GM12878 (cell line): ENCODE results near the gene SH2D7. TPM values are rescaled to one million over a fixed set of nuclear protein-coding genes. Genes with fewer than 3 reads are reported as not detected.

Source experiments
- ATAC-seq: fragments of 200-7000 bp; cut with Tn5 transposase; 3 replicates; pipeline ENCODE4 v1.9.1; 2020; ENCODE audit warnings: mild to moderate bottlenecking, moderate library complexity
- BruUV-seq: library from RNA; stranded (reverse); fragments of 400-500 nt; replicated peaks from 2 replicates; lab custom pipeline; 2021; lab: Mats Ljungman, UMichigan
- CTCF ChIA-PET: fragments of 300-600 bp; sonication (Branson Sonifier 250); formaldehyde crosslinking; extraction: SDS; loops from one replicate; lab custom pipeline; 2021; ENCODE audit warnings: inconsistent platforms; lab: Yijun Ruan, JAX
- POLR2A ChIA-PET: fragments of 350-600 bp; formaldehyde crosslinking; extraction: SDS; loops from one replicate; lab custom pipeline; 2021; ENCODE audit warnings: inconsistent platforms; lab: Charles Lee
- RAD21 ChIA-PET: fragments of 300-600 bp; sonication (Branson Sonifier 250); formaldehyde crosslinking; loops from one replicate; lab custom pipeline; 2023; ENCODE audit warnings: antibody characterized with exemption; ENCODE audit not compliant: unreplicated experiment; lab: Charles Lee
- SMC1A ChIA-PET: fragments of 300-600 bp; sonication (Branson Sonifier 250); formaldehyde crosslinking; loops from one replicate; lab custom pipeline; 2023; ENCODE audit not compliant: unreplicated experiment, uncharacterized antibody; lab: Charles Lee
- DNase-seq: peaks from one replicate; pipeline ENCODE4 v3.0.0-alpha.2; 2011; ENCODE audit warnings: low read depth, low spot score
- FAIRE-seq: peaks from 3 replicates; lab custom pipeline; 2011; peaks lifted over from hg19 to GRCh38; lab: Jason Lieb, UNC
- H2AFZ ChIP-seq: 2 replicates; pipeline ENCODE4 v1.6.0; 2011; ENCODE audit warnings: low read depth, low read length, control low read depth; ENCODE audit not compliant: control insufficient read depth
- H3K27ac ChIP-seq: 2 replicates; pipeline ENCODE4 v1.5.1; 2011; ENCODE audit warnings: control low read depth; ENCODE audit not compliant: control insufficient read depth, insufficient read depth
- H3K27me3 ChIP-seq, 2 experiments: replicated peaks in 1 of 2; 2 replicates each; pipeline versions ENCODE4 v1.6.0 to v1.6.1; 2011; ENCODE audit warnings: low read length in 1 of 2; ENCODE audit not compliant: control insufficient read depth in 2 of 2, insufficient read depth in 2 of 2
- H3K36me3 ChIP-seq, 2 experiments: 2 replicates each; pipeline ENCODE4 v1.5.1; 2011; ENCODE audit warnings: low read length in 1 of 2; ENCODE audit not compliant: control insufficient read depth in 2 of 2, insufficient read depth in 2 of 2
- H3K4me1 ChIP-seq: 2 replicates; pipeline ENCODE4 v1.6.1; 2011; ENCODE audit warnings: mild to moderate bottlenecking, low read length, moderate library complexity, mixed read lengths; ENCODE audit not compliant: control insufficient read depth, insufficient read depth
- H3K4me2 ChIP-seq: 2 replicates; pipeline ENCODE4 v1.6.0; 2011; ENCODE audit warnings: control low read depth; ENCODE audit not compliant: control insufficient read depth, insufficient read depth
- H3K4me3 ChIP-seq: fragments of 200-600 bp; sonication (generic); 2 replicates; pipeline ENCODE4 v1.5.1; 2016
- H3K79me2 ChIP-seq: 2 replicates; pipeline ENCODE4 v1.6.0; 2011; ENCODE audit warnings: low read length; ENCODE audit not compliant: control insufficient read depth, insufficient read depth
- H3K9ac ChIP-seq: 2 replicates; pipeline ENCODE4 v1.8.0; 2011; ENCODE audit warnings: low read length, control low read depth, mixed read lengths; ENCODE audit not compliant: control insufficient read depth, insufficient read depth
- H3K9me3 ChIP-seq: replicated peaks from 3 replicates; pipeline ENCODE4 v1.5.1; 2011; ENCODE audit warnings: mild to moderate bottlenecking, low read length; ENCODE audit not compliant: control insufficient read depth, insufficient read depth
- H4K20me1 ChIP-seq: 2 replicates; pipeline ENCODE4 v1.6.0; 2011; ENCODE audit not compliant: control insufficient read depth, insufficient read depth
- BMI1 ChIP-seq: fragments of 450-650 bp; IDR thresholded peaks from 2 replicates; pipeline ENCODE4 v1.6.1; 2016; ENCODE audit warnings: mild to moderate bottlenecking, moderate library complexity, borderline replicate concordance
- EP300 ChIP-seq, 2 experiments: fragments of 150-350 bp in 1 of 2; IDR thresholded peaks; 2 replicates each; pipeline ENCODE4 v1.6.1; 2011 to 2012; ENCODE audit warnings: low read depth in 2 of 2, low read length in 2 of 2, borderline replicate concordance in 1 of 2, improper control_type of control experiment in 1 of 2, inconsistent platforms in 1 of 2; ENCODE audit not compliant: control insufficient read depth in 1 of 2
- HDGF ChIP-seq: fragments of 450-650 bp; IDR thresholded peaks from 2 replicates; pipeline ENCODE4 v1.6.1; 2016; ENCODE audit warnings: antibody characterized with exemption
- IKZF2 ChIP-seq, 2 experiments: fragments of 450-650 bp; IDR thresholded peaks; 2 replicates each; pipeline ENCODE4 v1.6.1; 2017; ENCODE audit warnings: mild to moderate bottlenecking in 2 of 2, moderate library complexity in 2 of 2
- KDM1A ChIP-seq: fragments of 200-600 bp; sonication (generic); IDR thresholded peaks from 2 replicates; pipeline ENCODE4 v1.6.1; 2016; ENCODE audit warnings: borderline replicate concordance
- MAX ChIP-seq: IDR thresholded peaks from 2 replicates; pipeline ENCODE4 v1.6.1; 2012; ENCODE audit warnings: low read depth, low read length, improper control_type of control experiment
- NKRF ChIP-seq: fragments of 450-650 bp; conservative IDR thresholded peaks from 2 replicates; pipeline ENCODE4 v1.6.1; 2017; ENCODE audit warnings: mild to moderate bottlenecking, moderate library complexity
- NR2C1 ChIP-seq: fragments of 450-650 bp; IDR thresholded peaks from 2 replicates; pipeline ENCODE4 v1.6.1; 2017; ENCODE audit warnings: antibody characterized with exemption, mild to moderate bottlenecking, moderate library complexity
- RB1 ChIP-seq: fragments of 450-650 bp; formaldehyde crosslinking; IDR thresholded peaks from 2 replicates; pipeline ENCODE4 v1.6.1; 2017; ENCODE audit warnings: mild to moderate bottlenecking, borderline replicate concordance
- RFX5 ChIP-seq: IDR thresholded peaks from 2 replicates; pipeline ENCODE4 v1.6.1; 2011; ENCODE audit warnings: low read depth, low read length, improper control_type of control experiment
- ZSCAN29 ChIP-seq: fragments of 450-650 bp; IDR thresholded peaks from 2 replicates; pipeline ENCODE4 v1.6.1; 2017; ENCODE audit warnings: mild to moderate bottlenecking, moderate library complexity
- WGBS: methylation state at CpG from one replicate; pipeline ENCODE4 v1.1.6; 2016; ENCODE audit warnings: low lambda C conversion rate; ENCODE audit not compliant: insufficient replicate concordance, insufficient coverage; ENCODE audit errors: missing lambda C conversion rate; 5-methylcytosine and 5-hydroxymethylcytosine counted together
- in situ Hi-C: fragments of 300-500 bp; cut with MboI; formaldehyde crosslinking; loops from 9 replicates; pipeline ENCODE4 v1.14.3; 2018; ENCODE audit warnings: mixed read lengths
- intact Hi-C: fragments of 100-400 bp; cut with micrococcal nuclease; formaldehyde crosslinking; loops from one replicate; pipeline ENCODE4 v1.14.2; 2022; ENCODE audit not compliant: unreplicated experiment
- polyA plus RNA-seq, 11 experiments: library from polyadenylated mRNA; depleted of rRNA in 4 of 11; unstranded in 6 of 11; stranded (reverse) in 5 of 11; fragments of >200 nt; fragmentation: Nextera tagmentation in 4 of 11; fragmentation: Illumina TruSeq in 1 of 11; extraction: Ambion mirVana in 4 of 11; extraction: Trizol in 1 of 11; gene quantifications; 1 replicate in 1 of 11; 2 replicates in 10 of 11; pipeline versions ENCODE4 v1.2.1 to v1.2.3, GENCODE V29; 2011 to 2016; ENCODE audit warnings: inconsistent platforms in 2 of 11, missing spikeins in 2 of 11, low read depth in 1 of 11
- total RNA-seq, 4 experiments: library from RNA; depleted of rRNA in 3 of 4; stranded (reverse); fragments of >200 nt in 3 of 4; fragmentation: Illumina TruSeq in 1 of 4; extraction: Trizol in 1 of 4; gene quantifications; 2 replicates each; pipeline versions ENCODE4 v1.2.1 to v1.2.3, GENCODE V29; 2013 to 2021
- TF ChIP-seq, protein P1 (sequence below): fragments of 450-650 bp; IDR thresholded peaks from 2 replicates; pipeline ENCODE4 v1.6.1; 2018; ENCODE audit warnings: borderline replicate concordance, mild to moderate bottlenecking; ENCODE audit not compliant: partially characterized antibody

Gene SH2D7
- total and polyA plus RNA-seq, 10 of the 15 experiments (the other 5 are each of a cell fraction or from before 2014, with no cell fraction given), result 0.04 to 0.06 TPM; not detected in 8

DNA sequence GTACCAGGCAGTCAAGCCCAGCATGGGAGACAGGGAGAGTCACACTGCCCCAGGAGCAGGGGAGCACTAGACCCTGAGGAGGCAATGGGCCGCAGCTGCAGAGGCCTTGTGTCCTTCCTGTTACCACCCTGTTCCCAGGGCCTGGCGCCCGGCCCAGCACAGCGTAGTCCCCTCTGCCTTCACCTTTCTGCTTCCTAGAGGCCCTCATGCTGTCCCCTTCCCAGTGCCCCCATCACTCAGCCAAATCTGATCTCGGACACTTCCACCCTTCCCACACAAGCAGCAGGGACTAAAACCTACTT lies 8.0 kb upstream of the SH2D7 start:
- no peak for ATAC-seq
- Histone ChIP-seq H3K4me1 (peaks cover 16% of the 10 kb centered on the region), H3K9me3 (no peaks in the 10 kb centered on the region), H3K4me3 (no peak overlapping the region), H4K20me1 (no peaks in the 10 kb centered on the region), H2AFZ (no peak overlapping the region), H3K79me2 (no peaks in the 10 kb centered on the region), H3K27me3 (no peaks in the 10 kb centered on the region), H3K9ac (no peak overlapping the region), H3K4me2 (0 out of 2 replicates have a peak overlapping the region, but pooled peaks have one; percentile 2), H3K36me3 (no peaks in the 10 kb centered on the region), H3K27ac (no peak overlapping the region)
- no TSS peak for BruUV-seq
- 100% methylated on average over 5 of the region's 5 CpGs for WGBS
- in situ Hi-C loops (no loop called here), intact Hi-C loops (no loop called here)
- no peak for FAIRE-seq
- ChIA-PET POLR2A (interaction anchor here (0.8 to 3.0 kb wide), 3 partner anchors 12 to 33 kb away, joined by 3 to 12 read pairs (median 5); no protein-coding TSS in a partner anchor), CTCF (interaction anchor here (1.1 to 3.1 kb wide), 3 partner anchors 12 to 17 kb away, joined by 4 to 16 read pairs (median 5); no protein-coding TSS in a partner anchor), RAD21 (interaction anchor here (2.2 kb wide), 1 partner anchor 24 kb away, joined by 9 read pairs; no protein-coding TSS in a partner anchor), SMC1A (interaction anchor here (0.5 to 3.8 kb wide), 10 partner anchors 11 to 35 kb away, joined by 3 to 13 read pairs (median 4); no protein-coding TSS in a partner anchor)
- TF ChIP-seq NR2C1, result no peak
- DNase-seq, result no peak

DNA sequence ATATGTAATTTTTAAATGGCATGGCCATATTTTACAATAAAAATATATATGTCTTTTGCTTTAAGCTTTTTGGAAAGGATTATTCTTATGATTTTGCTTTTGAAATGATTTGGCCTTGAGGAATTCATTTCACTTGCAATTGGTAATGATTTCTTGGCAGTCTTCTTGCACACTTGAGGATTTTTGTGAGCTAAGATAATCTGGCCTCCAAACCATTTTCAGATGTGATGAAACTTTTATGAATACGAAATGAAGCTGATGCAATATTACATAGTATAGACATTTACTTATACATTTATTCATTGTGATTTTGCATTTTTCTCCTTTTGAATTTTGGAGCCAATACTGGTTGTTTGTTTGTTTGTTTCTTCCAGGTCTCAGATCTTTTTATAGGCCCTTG lies 6.4 kb upstream of the SH2D7 start:
- WGBS, result 45% methylated on average over 1 of the region's 1 CpG
- ChIA-PET RAD21 (no interaction called here), SMC1A (interaction anchor here (0.9 to 1.4 kb wide), 8 partner anchors 10 to 119 kb away, joined by 3 to 6 read pairs (median 4); no protein-coding TSS in a partner anchor)
- Histone ChIP-seq H4K20me1 (no peaks in the 10 kb centered on the region), H3K27ac (no peak overlapping the region), H3K36me3 (no peaks in the 10 kb centered on the region), H3K9me3 (no peaks in the 10 kb centered on the region)
- no peak for ATAC-seq
- FAIRE-seq, result no peak
- no TSS peak for BruUV-seq
- no peak for DNase-seq
- TF ChIP-seq BMI1 (no peak), IKZF2 (IDR thresholded peaks at IDR 0.05) (no peak), HDGF (no peak), KDM1A (no peak), NKRF (no peak), MAX (no peak), RFX5 (no peak), RB1 (no peak), ZSCAN29 (no peak), EP300 (IDR thresholded peaks at IDR 0.05; ENCODE audit: borderline replicate concordance in 1 of 2, control insufficient read depth in 1 of 2, low read depth in 2 of 2, low read length in 2 of 2) (no peak)
- TF ChIP-seq, protein P1, sequence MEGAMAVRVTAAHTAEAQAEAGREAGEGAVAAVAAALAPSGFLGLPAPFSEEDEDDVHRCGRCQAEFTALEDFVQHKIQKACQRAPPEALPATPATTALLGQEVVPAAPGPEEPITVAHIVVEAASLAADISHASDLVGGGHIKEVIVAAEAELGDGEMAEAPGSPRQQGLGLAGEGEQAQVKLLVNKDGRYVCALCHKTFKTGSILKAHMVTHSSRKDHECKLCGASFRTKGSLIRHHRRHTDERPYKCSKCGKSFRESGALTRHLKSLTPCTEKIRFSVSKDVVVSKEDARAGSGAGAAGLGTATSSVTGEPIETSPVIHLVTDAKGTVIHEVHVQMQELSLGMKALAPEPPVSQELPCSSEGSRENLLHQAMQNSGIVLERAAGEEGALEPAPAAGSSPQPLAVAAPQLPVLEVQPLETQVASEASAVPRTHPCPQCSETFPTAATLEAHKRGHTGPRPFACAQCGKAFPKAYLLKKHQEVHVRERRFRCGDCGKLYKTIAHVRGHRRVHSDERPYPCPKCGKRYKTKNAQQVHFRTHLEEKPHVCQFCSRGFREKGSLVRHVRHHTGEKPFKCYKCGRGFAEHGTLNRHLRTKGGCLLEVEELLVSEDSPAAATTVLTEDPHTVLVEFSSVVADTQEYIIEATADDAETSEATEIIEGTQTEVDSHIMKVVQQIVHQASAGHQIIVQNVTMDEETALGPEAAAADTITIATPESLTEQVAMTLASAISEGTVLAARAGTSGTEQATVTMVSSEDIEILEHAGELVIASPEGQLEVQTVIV, result no peak
- TF ChIP-seq, all 136 proteins: peak for 0
- POLR2A ChIA-PET, result no interaction called here
- in situ Hi-C loops (no loop called here), intact Hi-C loops (no loop called here)
- peaks cover 16% of the 10 kb centered on the region for H3K4me1 ChIP-seq
- no peak overlapping the region for H2AFZ ChIP-seq
- CTCF ChIA-PET, result interaction anchor here (0.7 to 1.4 kb wide), 2 partner anchors 62 to 80 kb away, joined by 3 to 4 read pairs; no protein-coding TSS in a partner anchor
- no peaks in the 10 kb centered on the region for H3K27me3 ChIP-seq
- H3K4me3 ChIP-seq, result no peak overlapping the region
- no peaks in the 10 kb centered on the region for H3K79me2 ChIP-seq
- H3K9ac ChIP-seq, result no peak overlapping the region
- H3K4me2 ChIP-seq, result no peak overlapping the region
